OCI-LY3 (cell line): ENCODE data around the gene SIRT6.
"Not testable (repeated sequence)": the region's sequence is repeated elsewhere in the genome, so short reads cannot be mapped to it uniquely, and the experiment has no call there.

Experiments used
- EZH2phosphoT487 ChIP-seq: fragments of 200-600 bp; shearing (Covaris generic); IDR thresholded peaks from 2 replicates; pipeline ENCODE4 v1.6.1; 2018; ENCODE audit warnings: antibody characterized with exemption, mixed run types, low read depth
- TF ChIP-seq, protein P1 (sequence below): fragments of 200-600, 300-600 bp; sonication (generic); IDR thresholded peaks from 2 replicates; pipeline ENCODE4 v1.5.1; 2014; ENCODE audit warnings: antibody characterized with exemption, low read length, low read depth

DNA sequence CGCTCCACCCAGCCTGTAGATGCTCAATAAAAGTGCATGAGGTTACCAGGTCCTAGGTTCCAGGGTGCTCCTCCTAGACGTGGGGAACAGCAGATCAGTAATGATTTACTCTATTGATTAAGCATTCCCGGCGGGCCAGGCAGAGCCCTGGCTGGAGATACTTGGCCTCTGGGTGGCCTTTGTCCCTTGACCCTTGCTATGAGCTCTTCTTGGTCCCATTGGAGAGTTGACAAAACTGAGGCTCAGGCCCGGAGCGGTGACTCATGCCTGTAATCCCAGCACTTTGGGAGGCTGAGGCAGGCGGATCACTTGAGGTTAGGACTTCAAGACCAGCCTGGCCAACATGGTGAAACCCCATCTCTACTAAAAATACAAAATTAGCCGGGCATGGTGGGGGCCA is 24.4 kb downstream of the SIRT6 start:
- TF ChIP-seq, protein P1, sequence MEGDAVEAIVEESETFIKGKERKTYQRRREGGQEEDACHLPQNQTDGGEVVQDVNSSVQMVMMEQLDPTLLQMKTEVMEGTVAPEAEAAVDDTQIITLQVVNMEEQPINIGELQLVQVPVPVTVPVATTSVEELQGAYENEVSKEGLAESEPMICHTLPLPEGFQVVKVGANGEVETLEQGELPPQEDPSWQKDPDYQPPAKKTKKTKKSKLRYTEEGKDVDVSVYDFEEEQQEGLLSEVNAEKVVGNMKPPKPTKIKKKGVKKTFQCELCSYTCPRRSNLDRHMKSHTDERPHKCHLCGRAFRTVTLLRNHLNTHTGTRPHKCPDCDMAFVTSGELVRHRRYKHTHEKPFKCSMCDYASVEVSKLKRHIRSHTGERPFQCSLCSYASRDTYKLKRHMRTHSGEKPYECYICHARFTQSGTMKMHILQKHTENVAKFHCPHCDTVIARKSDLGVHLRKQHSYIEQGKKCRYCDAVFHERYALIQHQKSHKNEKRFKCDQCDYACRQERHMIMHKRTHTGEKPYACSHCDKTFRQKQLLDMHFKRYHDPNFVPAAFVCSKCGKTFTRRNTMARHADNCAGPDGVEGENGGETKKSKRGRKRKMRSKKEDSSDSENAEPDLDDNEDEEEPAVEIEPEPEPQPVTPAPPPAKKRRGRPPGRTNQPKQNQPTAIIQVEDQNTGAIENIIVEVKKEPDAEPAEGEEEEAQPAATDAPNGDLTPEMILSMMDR, result not testable (repeated sequence)
- not testable (repeated sequence) for TF ChIP-seq EZH2phosphoT487
